Hepatocyte (in vitro differentiated cells): ENCODE data around the gene ARSG.

Experiments
- CTCF ChIP-seq: fragments of 200-600 bp; sonication (generic); IDR thresholded peaks from 2 replicates; pipeline ENCODE4 v1.5.1; 2016; ENCODE audit warnings: antibody characterized with exemption, mild to moderate bottlenecking; ENCODE audit not compliant: poor library complexity
- EZH2 ChIP-seq: fragments of 200-600 bp; sonication (generic); IDR thresholded peaks from 2 replicates; pipeline ENCODE4 v1.6.1; 2016; ENCODE audit warnings: antibody characterized with exemption, mild to moderate bottlenecking, borderline replicate concordance
- EZH2phosphoT487 ChIP-seq: fragments of 200-600 bp; sonication (generic); IDR thresholded peaks from one replicate; pipeline ENCODE4 v1.6.1; 2018; ENCODE audit warnings: antibody characterized with exemption, mild to moderate bottlenecking, low read depth, moderate library complexity; ENCODE audit not compliant: unreplicated experiment, severe bottlenecking

- no peak for TF ChIP-seq CTCF
- no peak for TF ChIP-seq EZH2
- no peak for TF ChIP-seq EZH2phosphoT487
Measured at GRCh38 chr17:68302666-68303065, 11.4 kb downstream of the ARSG start.
